Smooth muscle cell (in vitro differentiated cells): ENCODE data around the gene NMRAL1. TPM values are rescaled to one million over a fixed set of nuclear protein-coding genes. Genes with fewer than 3 reads are reported as not detected.
A peak's percentile ranks its signal among the peaks of the same experiment; 100 is the strongest.

Experiments
- DNase-seq: peaks from one replicate; lab custom pipeline; 2025; ENCODE audit not compliant: unreplicated experiment; lab: John Stamatoyannopoulos, UW
- H2AFZ ChIP-seq: fragments of 200-600 bp; sonication (generic); 2 replicates; pipeline ENCODE4 v1.6.0; 2016; ENCODE audit warnings: antibody characterized with exemption, low read depth, mild to moderate bottlenecking
- H3F3A ChIP-seq: fragments of 200-600 bp; sonication (generic); 2 replicates; pipeline ENCODE4 v1.6.0; 2017; ENCODE audit warnings: antibody characterized with exemption, low read depth
- H3K27ac ChIP-seq: fragments of 200-600 bp; sonication (generic); 2 replicates; pipeline ENCODE4 v1.5.1; 2016; ENCODE audit warnings: low read depth, mild to moderate bottlenecking
- H3K27me3 ChIP-seq: fragments of 200-600 bp; sonication (generic); 2 replicates; pipeline ENCODE4 v1.6.1; 2016; ENCODE audit warnings: low read depth, mild to moderate bottlenecking
- H3K36me3 ChIP-seq: fragments of 200-600 bp; sonication (generic); 2 replicates; pipeline ENCODE4 v1.5.1; 2016; ENCODE audit warnings: low read depth
- H3K4me1 ChIP-seq: fragments of 200-600 bp; sonication (generic); 2 replicates; pipeline ENCODE4 v1.5.1; 2016; ENCODE audit warnings: low read depth
- H3K4me2 ChIP-seq: fragments of 200-600 bp; sonication (generic); 2 replicates; pipeline ENCODE4 v1.6.0; 2016; ENCODE audit warnings: mild to moderate bottlenecking
- H3K4me3 ChIP-seq: fragments of 200-600 bp; sonication (generic); 2 replicates; pipeline ENCODE4 v1.5.1; 2016; ENCODE audit warnings: mild to moderate bottlenecking
- H3K79me2 ChIP-seq: fragments of 200-600 bp; sonication (generic); 2 replicates; pipeline ENCODE4 v1.6.0; 2016; ENCODE audit warnings: low read depth, mild to moderate bottlenecking
- H3K9ac ChIP-seq: fragments of 200-600 bp; sonication (generic); 2 replicates; pipeline ENCODE4 v1.6.0; 2016; ENCODE audit warnings: low read depth
- H3K9me3 ChIP-seq: fragments of 200-600 bp; sonication (generic); replicated peaks from 2 replicates; pipeline ENCODE4 v1.5.1; 2016; ENCODE audit warnings: low read depth
- H4K20me1 ChIP-seq: fragments of 200-600 bp; sonication (generic); 2 replicates; pipeline ENCODE4 v1.6.0; 2016; ENCODE audit warnings: low read depth
- CTCF ChIP-seq: fragments of 200-600 bp; sonication (generic); IDR thresholded peaks from 2 replicates; pipeline ENCODE4 v1.5.1; 2017; ENCODE audit warnings: borderline replicate concordance, mild to moderate bottlenecking, antibody characterized with exemption; ENCODE audit not compliant: insufficient read depth, poor library complexity, severe bottlenecking
- WGBS: methylation state at CpG from one replicate; pipeline ENCODE4 v1.1.7; 2016; ENCODE audit warnings: low lambda C conversion rate; 5-methylcytosine and 5-hydroxymethylcytosine counted together
- polyA plus RNA-seq: library from polyadenylated mRNA; unstranded; fragments of >200 nt; fragmentation: Nextera tagmentation; extraction: Ambion mirVana; gene quantifications from 2 replicates; pipeline ENCODE4 v1.2.1, GENCODE V29; 2016
- total RNA-seq: library from RNA; depleted of rRNA; stranded (reverse); fragments of >200 nt; gene quantifications from 2 replicates; pipeline ENCODE4 v1.2.3, GENCODE V29; 2014

NMRAL1 gene
- total and polyA plus RNA-seq, 2 experiments from 2014 or later, result 27.1 to 51.8 TPM

- Histone ChIP-seq H3F3A (no peaks in the 10 kb centered on the region), H3K79me2 (peaks cover 18% of the 10 kb centered on the region), H2AFZ (no peak overlapping the region), H3K4me2 (no peak overlapping the region), H3K27me3 (no peaks in the 10 kb centered on the region), H4K20me1 (peaks cover 56% of the 10 kb centered on the region), H3K27ac (no peak overlapping the region), H3K9ac (no peak overlapping the region), H3K4me3 (no peak overlapping the region), H3K4me1 (peaks cover 2% of the 10 kb centered on the region), H3K36me3 (no peaks in the 10 kb centered on the region), H3K9me3 (no peaks in the 10 kb centered on the region)
- 6% methylated on average over 3 of the region's 3 CpGs for WGBS
- peak; percentile 76 for TF ChIP-seq CTCF
- no peak for DNase-seq
Observed at GRCh38 chr16:4506450-4506849, 32.0 kb upstream of the NMRAL1 start.

- no peaks in the 10 kb centered on the region for H3K9me3 ChIP-seq
- H3K4me2 ChIP-seq, result no peak overlapping the region
- H4K20me1 ChIP-seq, result peaks cover 57% of the 10 kb centered on the region
- no peaks in the 10 kb centered on the region for H3K36me3 ChIP-seq
- no peaks in the 10 kb centered on the region for H3K27me3 ChIP-seq
- peaks cover 11% of the 10 kb centered on the region for H3K4me1 ChIP-seq
- DNase-seq, result no peak
- TF ChIP-seq CTCF, result no peak
- H3K9ac ChIP-seq, result no peak overlapping the region
- H3K79me2 ChIP-seq, result peaks cover 23% of the 10 kb centered on the region
- H3F3A ChIP-seq, result no peaks in the 10 kb centered on the region
- H3K27ac ChIP-seq, result peak overlapping the region; percentile 39
- WGBS, result 90% methylated on average over 13 of the region's 13 CpGs
- no peak overlapping the region for H3K4me3 ChIP-seq
- no peak overlapping the region for H2AFZ ChIP-seq
Observed at GRCh38 chr16:4505356-4506147, 31.1 kb upstream of the NMRAL1 start.

- H3K27me3 ChIP-seq, result no peaks in the 10 kb centered on the region
- no peak overlapping the region for H3K4me3 ChIP-seq
- peaks cover 86% of the 10 kb centered on the region for H4K20me1 ChIP-seq
- peak overlapping the region; percentile 24 for H3K9ac ChIP-seq
- peak overlapping the region; percentile 20 for H3K4me2 ChIP-seq
- peaks cover 26% of the 10 kb centered on the region for H3K79me2 ChIP-seq
- H3K36me3 ChIP-seq, result no peaks in the 10 kb centered on the region
- peaks cover 2% of the 10 kb centered on the region for H3F3A ChIP-seq
- peak overlapping the region; percentile 81 for H3K27ac ChIP-seq
- whole genome bisulfite sequencing, result 67% methylated on average over 5 of the region's 5 CpGs
- H2AFZ ChIP-seq, result no peak overlapping the region
- no peaks in the 10 kb centered on the region for H3K9me3 ChIP-seq
- TF ChIP-seq CTCF, result no peak
- no peak for DNase-seq
- H3K4me1 ChIP-seq, result peaks cover 13% of the 10 kb centered on the region
Observed at GRCh38 chr16:4501071-4501478, 26.6 kb upstream of the NMRAL1 start.

- H3F3A ChIP-seq, result peaks cover 10% of the 10 kb centered on the region
- peak overlapping the region; percentile 81 for H3K27ac ChIP-seq
- no peak overlapping the region for H2AFZ ChIP-seq
- no peaks in the 10 kb centered on the region for H3K36me3 ChIP-seq
- H3K4me3 ChIP-seq, result no peak overlapping the region
- no peak for DNase-seq
- peaks cover 26% of the 10 kb centered on the region for H3K79me2 ChIP-seq
- H4K20me1 ChIP-seq, result peaks cover 86% of the 10 kb centered on the region
- H3K9ac ChIP-seq, result peak overlapping the region; percentile 24
- H3K4me2 ChIP-seq, result peak overlapping the region; percentile 27
- H3K9me3 ChIP-seq, result no peaks in the 10 kb centered on the region
- peaks cover 13% of the 10 kb centered on the region for H3K4me1 ChIP-seq
- 23% methylated on average over 3 of the region's 3 CpGs for WGBS
- no peak for TF ChIP-seq CTCF
- no peaks in the 10 kb centered on the region for H3K27me3 ChIP-seq
Observed at GRCh38 chr16:4500272-4500671, 25.8 kb upstream of the NMRAL1 start.
